ENCODE results near the gene MTFP1. TPM values are rescaled to one million over a fixed set of nuclear protein-coding genes. Genes with fewer than 3 reads are reported as not detected.
A peak's percentile ranks its signal among the peaks of the same experiment; 100 is the strongest.

Gene MTFP1
- total and polyA plus RNA-seq, 2 of the 4 experiments (the other 2 are of a cell fraction) = 7.3 to 7.7 TPM

DNA sequence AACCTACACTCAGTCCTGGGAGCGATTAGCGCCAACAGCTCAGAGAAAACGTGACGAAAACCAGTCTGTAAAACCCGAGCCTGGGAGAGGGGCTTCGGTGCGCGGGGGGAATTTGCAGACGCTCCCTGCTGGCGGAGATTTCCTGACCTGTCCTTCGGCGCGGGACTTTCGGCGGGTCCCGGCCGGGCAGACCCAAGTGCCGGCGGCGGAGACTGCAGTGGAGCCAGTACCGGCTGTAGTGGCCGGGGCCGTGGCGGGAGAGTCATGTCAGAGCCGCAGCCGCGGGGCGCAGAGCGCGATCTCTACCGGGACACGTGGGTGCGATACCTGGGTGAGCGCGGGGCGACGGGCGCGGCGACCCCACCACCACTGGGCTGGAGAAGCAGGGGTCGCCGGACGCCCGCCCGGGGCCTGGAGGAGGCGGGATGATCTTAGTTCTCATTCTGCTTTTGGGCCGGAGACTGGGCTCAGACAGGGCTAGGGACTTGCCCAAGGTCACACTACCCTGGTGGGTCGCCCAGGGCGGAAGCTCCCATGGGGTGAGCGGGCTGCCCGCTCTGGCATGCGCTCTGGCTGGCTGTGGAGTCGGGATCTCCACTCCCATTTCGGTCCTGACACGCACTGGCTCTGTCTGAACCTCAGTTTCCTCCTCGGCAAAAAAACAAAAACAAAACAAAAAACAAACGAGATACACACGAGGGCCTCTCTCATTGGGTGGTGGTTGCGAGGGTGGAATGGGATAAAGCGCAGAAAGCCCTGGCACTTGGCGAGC lies at the start of gene MTFP1 (continued):
- 0 out of 2 replicates have a peak, but pooled peaks have one; percentile 29 for TF ChIP-seq MAZ (IDR thresholded peaks at IDR 0.05; ENCODE audit: borderline replicate concordance, low read depth, low read length)
- peak; percentile 78 for TF ChIP-seq MXI1 (IDR thresholded peaks at IDR 0.05; ENCODE audit: borderline replicate concordance, low read depth, low read length)
- TF ChIP-seq, protein P1, sequence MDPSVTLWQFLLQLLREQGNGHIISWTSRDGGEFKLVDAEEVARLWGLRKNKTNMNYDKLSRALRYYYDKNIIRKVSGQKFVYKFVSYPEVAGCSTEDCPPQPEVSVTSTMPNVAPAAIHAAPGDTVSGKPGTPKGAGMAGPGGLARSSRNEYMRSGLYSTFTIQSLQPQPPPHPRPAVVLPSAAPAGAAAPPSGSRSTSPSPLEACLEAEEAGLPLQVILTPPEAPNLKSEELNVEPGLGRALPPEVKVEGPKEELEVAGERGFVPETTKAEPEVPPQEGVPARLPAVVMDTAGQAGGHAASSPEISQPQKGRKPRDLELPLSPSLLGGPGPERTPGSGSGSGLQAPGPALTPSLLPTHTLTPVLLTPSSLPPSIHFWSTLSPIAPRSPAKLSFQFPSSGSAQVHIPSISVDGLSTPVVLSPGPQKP (IDR thresholded peaks at IDR 0.05; ENCODE audit: borderline replicate concordance, low read depth, low read length) = no peak
- TF ChIP-seq CEBPB (IDR thresholded peaks at IDR 0.05; ENCODE audit: low read depth, low read length) = no peak
